ENCODE data around the gene SNX11.

The SNX11 gene

DNA sequence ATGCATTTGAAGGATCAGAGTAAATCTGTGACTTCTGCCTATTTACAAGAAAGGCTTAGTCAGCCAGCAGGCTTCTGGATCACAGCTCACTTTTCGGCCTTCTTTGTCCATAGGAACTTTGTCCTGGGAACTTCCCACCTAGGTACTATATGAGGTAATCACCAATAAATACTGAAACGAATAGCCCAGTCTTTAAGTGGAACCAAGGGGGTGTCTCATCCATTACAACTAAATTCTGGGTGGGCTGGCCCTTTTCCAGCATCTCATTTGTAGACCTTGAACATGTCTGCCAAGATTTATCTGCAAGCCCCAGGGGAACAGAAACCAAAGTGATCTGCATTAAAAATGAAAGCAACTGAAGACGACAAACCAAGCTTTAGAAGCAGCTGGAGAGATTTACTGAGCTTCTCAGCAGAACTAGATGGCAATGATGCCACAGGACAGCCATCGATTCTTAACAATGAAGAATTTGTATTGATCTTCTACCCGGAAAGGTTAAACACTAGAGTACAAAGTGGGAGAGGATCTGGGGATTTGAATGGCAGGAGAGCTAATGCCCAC is 55.5 kb downstream of the SNX11 start:
- DNase-seq (ENCODE audit: insufficient read length, low spot score) (no peak), FAIRE-seq (no peak)
- TF ChIP-seq, protein P1, sequence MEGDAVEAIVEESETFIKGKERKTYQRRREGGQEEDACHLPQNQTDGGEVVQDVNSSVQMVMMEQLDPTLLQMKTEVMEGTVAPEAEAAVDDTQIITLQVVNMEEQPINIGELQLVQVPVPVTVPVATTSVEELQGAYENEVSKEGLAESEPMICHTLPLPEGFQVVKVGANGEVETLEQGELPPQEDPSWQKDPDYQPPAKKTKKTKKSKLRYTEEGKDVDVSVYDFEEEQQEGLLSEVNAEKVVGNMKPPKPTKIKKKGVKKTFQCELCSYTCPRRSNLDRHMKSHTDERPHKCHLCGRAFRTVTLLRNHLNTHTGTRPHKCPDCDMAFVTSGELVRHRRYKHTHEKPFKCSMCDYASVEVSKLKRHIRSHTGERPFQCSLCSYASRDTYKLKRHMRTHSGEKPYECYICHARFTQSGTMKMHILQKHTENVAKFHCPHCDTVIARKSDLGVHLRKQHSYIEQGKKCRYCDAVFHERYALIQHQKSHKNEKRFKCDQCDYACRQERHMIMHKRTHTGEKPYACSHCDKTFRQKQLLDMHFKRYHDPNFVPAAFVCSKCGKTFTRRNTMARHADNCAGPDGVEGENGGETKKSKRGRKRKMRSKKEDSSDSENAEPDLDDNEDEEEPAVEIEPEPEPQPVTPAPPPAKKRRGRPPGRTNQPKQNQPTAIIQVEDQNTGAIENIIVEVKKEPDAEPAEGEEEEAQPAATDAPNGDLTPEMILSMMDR (IDR thresholded peaks at IDR 0.05; ENCODE audit: insufficient read depth, missing control alignments) = no peak

DNA sequence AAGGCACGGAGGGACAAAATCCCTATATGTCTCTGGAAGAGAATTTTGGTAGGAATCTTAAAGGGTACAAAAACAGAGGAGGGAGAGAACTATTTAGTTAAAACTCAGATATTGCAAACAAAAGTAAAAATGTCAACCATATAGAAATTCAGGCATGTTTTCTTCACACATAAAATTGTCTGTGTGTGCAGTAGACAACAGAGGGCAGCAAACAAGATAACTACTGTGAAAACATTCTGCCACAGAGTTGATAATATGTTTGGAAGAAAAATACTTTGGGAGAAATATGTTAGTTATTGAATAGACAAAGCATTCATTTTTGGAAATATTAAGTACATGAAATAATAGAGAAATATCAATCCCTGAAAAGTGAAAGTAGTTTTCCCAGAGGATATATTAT is 56.2 kb downstream of the SNX11 start:
- TF ChIP-seq, protein P1 (IDR thresholded peaks at IDR 0.05; ENCODE audit: insufficient read depth, missing control alignments) = no peak
- no peak for FAIRE-seq
- no peak for DNase-seq (ENCODE audit: insufficient read length, low spot score)

DNA sequence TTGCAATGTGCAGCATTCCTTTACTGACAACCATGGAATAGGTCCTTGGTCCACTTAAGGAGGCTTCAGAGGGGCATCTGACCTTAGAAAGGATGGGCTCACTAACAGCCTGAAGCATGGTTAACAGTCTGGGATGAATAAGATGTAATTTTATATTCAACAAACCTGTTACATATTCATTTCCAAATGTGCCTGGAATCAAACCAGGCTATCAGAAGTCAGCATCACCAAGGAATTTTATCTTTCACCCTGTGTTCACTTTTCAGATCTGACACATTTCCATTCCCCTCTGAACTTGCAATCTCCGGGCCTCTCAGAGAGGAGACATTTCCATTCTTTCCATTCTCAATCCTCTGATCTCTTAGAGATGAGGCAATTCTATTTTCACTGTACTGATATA is 62.4 kb downstream of the SNX11 start:
- TF ChIP-seq, protein P1 (IDR thresholded peaks at IDR 0.05; ENCODE audit: insufficient read depth, missing control alignments) = no peak
- no peak for FAIRE-seq

More for the DNA sequence above, 62.4 kb downstream of the SNX11 start:
- DNase-seq (ENCODE audit: insufficient read length, low spot score) = no peak

All from D721Med (cell line).